K562 (cell line): Measurements from ENCODE around the gene POLE2.

Source experiments
- MAFK ChIP-seq: IDR thresholded peaks from 2 replicates; pipeline ENCODE4 v1.6.1; 2011; ENCODE audit warnings: low read length, improper control_type of control experiment
- NFIC ChIP-seq: fragments of 450-650 bp; IDR thresholded peaks from 2 replicates; pipeline ENCODE4 v1.6.1; 2017; ENCODE audit warnings: mild to moderate bottlenecking, inconsistent platforms
- POLR2AphosphoS5 ChIP-seq: IDR thresholded peaks from 2 replicates; pipeline ENCODE4 v1.6.1; 2011; ENCODE audit warnings: mild to moderate bottlenecking, low read depth, low read length, moderate library complexity; ENCODE audit not compliant: control insufficient read depth, insufficient read depth
- SMC3 ChIP-seq: conservative IDR thresholded peaks from 2 replicates; pipeline ENCODE4 v1.6.1; 2011; ENCODE audit warnings: low read depth, low read length, improper control_type of control experiment; ENCODE audit not compliant: insufficient read depth
- ZNF431 ChIP-seq: sonication (generic); formaldehyde crosslinking; IDR thresholded peaks from 2 replicates; pipeline ENCODE4 v1.8.0; 2022; ENCODE audit warnings: mild to moderate bottlenecking, missing genetic modification reagents
- TF ChIP-seq, protein P1 (sequence below), 3 experiments: IDR thresholded peaks in 2 of 3; conservative IDR thresholded peaks in 1 of 3; 2 replicates each; pipeline ENCODE4 v1.5.1; 2011 to 2012; ENCODE audit warnings: low read length in 3 of 3, mild to moderate bottlenecking in 3 of 3, control low read depth in 2 of 3, improper control_type of control experiment in 1 of 3, inconsistent platforms in 1 of 3, low read depth in 1 of 3, mixed read lengths in 1 of 3, moderate library complexity in 1 of 3; ENCODE audit not compliant: insufficient read depth in 2 of 3
- TF ChIP-seq, protein P2 (sequence below): sonication (generic); formaldehyde crosslinking; IDR thresholded peaks from 2 replicates; pipeline ENCODE4 v1.8.1; 2022; ENCODE audit warnings: missing genetic modification reagents
- TF ChIP-seq, protein P3 (sequence below): fragments of 250-450 bp; sonication (Bioruptor Pico); IDR thresholded peaks from 2 replicates; pipeline ENCODE4 v1.9.0; 2021; ENCODE audit warnings: mild to moderate bottlenecking, inconsistent platforms

DNA sequence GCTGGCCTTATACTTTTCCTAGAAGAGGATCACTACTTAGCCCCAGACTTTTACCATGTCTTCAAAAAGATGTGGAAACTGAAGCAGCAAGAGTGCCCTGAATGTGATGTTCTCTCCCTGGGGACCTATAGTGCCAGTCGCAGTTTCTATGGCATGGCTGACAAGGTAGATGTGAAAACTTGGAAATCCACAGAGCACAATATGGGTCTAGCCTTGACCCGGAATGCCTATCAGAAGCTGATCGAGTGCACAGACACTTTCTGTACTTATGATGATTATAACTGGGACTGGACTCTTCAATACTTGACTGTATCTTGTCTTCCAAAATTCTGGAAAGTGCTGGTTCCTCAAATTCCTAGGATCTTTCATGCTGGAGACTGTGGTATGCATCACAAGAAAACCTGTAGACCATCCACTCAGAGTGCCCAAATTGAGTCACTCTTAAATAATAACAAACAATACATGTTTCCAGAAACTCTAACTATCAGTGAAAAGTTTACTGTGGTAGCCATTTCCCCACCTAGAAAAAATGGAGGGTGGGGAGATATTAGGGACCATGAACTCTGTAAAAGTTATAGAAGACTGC, 65.9 kb downstream of the POLE2 start:
- TF ChIP-seq, protein P1, sequence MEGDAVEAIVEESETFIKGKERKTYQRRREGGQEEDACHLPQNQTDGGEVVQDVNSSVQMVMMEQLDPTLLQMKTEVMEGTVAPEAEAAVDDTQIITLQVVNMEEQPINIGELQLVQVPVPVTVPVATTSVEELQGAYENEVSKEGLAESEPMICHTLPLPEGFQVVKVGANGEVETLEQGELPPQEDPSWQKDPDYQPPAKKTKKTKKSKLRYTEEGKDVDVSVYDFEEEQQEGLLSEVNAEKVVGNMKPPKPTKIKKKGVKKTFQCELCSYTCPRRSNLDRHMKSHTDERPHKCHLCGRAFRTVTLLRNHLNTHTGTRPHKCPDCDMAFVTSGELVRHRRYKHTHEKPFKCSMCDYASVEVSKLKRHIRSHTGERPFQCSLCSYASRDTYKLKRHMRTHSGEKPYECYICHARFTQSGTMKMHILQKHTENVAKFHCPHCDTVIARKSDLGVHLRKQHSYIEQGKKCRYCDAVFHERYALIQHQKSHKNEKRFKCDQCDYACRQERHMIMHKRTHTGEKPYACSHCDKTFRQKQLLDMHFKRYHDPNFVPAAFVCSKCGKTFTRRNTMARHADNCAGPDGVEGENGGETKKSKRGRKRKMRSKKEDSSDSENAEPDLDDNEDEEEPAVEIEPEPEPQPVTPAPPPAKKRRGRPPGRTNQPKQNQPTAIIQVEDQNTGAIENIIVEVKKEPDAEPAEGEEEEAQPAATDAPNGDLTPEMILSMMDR (IDR thresholded peaks at IDR 0.05 in 2 of 3, conservative IDR thresholded peaks at IDR 0.05 in 1 of 3; ENCODE audit: insufficient read depth in 2 of 3, low read depth in 1 of 3, low read length in 3 of 3) = no peak
- TF ChIP-seq, protein P2, sequence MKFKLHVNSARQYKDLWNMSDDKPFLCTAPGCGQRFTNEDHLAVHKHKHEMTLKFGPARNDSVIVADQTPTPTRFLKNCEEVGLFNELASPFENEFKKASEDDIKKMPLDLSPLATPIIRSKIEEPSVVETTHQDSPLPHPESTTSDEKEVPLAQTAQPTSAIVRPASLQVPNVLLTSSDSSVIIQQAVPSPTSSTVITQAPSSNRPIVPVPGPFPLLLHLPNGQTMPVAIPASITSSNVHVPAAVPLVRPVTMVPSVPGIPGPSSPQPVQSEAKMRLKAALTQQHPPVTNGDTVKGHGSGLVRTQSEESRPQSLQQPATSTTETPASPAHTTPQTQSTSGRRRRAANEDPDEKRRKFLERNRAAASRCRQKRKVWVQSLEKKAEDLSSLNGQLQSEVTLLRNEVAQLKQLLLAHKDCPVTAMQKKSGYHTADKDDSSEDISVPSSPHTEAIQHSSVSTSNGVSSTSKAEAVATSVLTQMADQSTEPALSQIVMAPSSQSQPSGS (CRISPR knock-in tag) = no peak
- TF ChIP-seq ZNF431 (CRISPR knock-in tag) (no peak), POLR2AphosphoS5 (no peak), MAFK (no peak), SMC3 (no peak), NFIC (no peak)
- TF ChIP-seq, protein P3, sequence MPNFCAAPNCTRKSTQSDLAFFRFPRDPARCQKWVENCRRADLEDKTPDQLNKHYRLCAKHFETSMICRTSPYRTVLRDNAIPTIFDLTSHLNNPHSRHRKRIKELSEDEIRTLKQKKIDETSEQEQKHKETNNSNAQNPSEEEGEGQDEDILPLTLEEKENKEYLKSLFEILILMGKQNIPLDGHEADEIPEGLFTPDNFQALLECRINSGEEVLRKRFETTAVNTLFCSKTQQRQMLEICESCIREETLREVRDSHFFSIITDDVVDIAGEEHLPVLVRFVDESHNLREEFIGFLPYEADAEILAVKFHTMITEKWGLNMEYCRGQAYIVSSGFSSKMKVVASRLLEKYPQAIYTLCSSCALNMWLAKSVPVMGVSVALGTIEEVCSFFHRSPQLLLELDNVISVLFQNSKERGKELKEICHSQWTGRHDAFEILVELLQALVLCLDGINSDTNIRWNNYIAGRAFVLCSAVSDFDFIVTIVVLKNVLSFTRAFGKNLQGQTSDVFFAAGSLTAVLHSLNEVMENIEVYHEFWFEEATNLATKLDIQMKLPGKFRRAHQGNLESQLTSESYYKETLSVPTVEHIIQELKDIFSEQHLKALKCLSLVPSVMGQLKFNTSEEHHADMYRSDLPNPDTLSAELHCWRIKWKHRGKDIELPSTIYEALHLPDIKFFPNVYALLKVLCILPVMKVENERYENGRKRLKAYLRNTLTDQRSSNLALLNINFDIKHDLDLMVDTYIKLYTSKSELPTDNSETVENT (CRISPR knock-in tag) = no peak
